Liver (tissue), 3 donors: ENCODE measurements around the gene RNF183.
A peak's percentile ranks its signal among the peaks of the same experiment; 100 is the strongest.

ENCODE experiments used
- FOXA1 ChIP-seq: IDR thresholded peaks from 2 replicates; pipeline ENCODE4 v1.6.1; 2016; ENCODE audit warnings: antibody characterized with exemption
- GABPA ChIP-seq, 2 donors: IDR thresholded peaks in 1 of 2; conservative IDR thresholded peaks in 1 of 2; 2 replicates each; pipeline ENCODE4 v1.6.1; 2016; ENCODE audit warnings: antibody characterized with exemption in 2 of 2, mild to moderate bottlenecking in 1 of 2, moderate library complexity in 1 of 2
- TF ChIP-seq, protein P1 (sequence below): fragments of 150-350 bp; IDR thresholded peaks from 2 replicates; pipeline ENCODE4 v1.5.1; 2017; ENCODE audit warnings: improper control_type of control experiment, low read depth, low read length; ENCODE audit not compliant: missing input control
- TF ChIP-seq, protein P2 (sequence below): IDR thresholded peaks from 2 replicates; pipeline ENCODE4 v1.6.1; 2016; ENCODE audit warnings: antibody characterized with exemption, mild to moderate bottlenecking
- TF ChIP-seq, protein P3 (sequence below): IDR thresholded peaks from 2 replicates; pipeline ENCODE4 v1.6.1; 2016; ENCODE audit warnings: antibody characterized with exemption
- donor health status: healthy.
- donor health status: healthy.

DNA sequence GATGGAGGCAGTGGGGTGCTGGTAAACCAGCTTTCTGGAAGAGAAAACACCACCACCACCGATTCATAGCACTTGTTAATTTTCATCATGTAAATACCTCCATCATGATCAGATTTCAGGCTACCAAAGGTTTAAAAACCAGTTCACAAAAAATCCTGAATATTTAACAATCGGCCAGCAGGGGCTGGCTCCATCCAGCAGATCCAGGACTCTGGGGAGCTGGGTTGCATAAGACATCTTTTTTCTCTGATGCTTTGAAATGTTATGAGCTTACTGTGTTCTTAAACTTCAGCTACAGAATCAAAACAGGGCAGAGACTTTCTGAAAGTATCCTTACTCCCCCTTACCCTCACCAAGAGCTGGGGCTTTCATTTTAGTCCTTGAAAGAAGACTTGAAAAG lies 14.6 kb upstream of the RNF183 start:
- TF ChIP-seq, protein P1, sequence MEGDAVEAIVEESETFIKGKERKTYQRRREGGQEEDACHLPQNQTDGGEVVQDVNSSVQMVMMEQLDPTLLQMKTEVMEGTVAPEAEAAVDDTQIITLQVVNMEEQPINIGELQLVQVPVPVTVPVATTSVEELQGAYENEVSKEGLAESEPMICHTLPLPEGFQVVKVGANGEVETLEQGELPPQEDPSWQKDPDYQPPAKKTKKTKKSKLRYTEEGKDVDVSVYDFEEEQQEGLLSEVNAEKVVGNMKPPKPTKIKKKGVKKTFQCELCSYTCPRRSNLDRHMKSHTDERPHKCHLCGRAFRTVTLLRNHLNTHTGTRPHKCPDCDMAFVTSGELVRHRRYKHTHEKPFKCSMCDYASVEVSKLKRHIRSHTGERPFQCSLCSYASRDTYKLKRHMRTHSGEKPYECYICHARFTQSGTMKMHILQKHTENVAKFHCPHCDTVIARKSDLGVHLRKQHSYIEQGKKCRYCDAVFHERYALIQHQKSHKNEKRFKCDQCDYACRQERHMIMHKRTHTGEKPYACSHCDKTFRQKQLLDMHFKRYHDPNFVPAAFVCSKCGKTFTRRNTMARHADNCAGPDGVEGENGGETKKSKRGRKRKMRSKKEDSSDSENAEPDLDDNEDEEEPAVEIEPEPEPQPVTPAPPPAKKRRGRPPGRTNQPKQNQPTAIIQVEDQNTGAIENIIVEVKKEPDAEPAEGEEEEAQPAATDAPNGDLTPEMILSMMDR: peak; percentile 6
- TF ChIP-seq FOXA1 (no peak), GABPA (IDR thresholded peaks at IDR 0.05 in 1 of 2, conservative IDR thresholded peaks at IDR 0.05 in 1 of 2) (no peak)
- TF ChIP-seq, protein P2, sequence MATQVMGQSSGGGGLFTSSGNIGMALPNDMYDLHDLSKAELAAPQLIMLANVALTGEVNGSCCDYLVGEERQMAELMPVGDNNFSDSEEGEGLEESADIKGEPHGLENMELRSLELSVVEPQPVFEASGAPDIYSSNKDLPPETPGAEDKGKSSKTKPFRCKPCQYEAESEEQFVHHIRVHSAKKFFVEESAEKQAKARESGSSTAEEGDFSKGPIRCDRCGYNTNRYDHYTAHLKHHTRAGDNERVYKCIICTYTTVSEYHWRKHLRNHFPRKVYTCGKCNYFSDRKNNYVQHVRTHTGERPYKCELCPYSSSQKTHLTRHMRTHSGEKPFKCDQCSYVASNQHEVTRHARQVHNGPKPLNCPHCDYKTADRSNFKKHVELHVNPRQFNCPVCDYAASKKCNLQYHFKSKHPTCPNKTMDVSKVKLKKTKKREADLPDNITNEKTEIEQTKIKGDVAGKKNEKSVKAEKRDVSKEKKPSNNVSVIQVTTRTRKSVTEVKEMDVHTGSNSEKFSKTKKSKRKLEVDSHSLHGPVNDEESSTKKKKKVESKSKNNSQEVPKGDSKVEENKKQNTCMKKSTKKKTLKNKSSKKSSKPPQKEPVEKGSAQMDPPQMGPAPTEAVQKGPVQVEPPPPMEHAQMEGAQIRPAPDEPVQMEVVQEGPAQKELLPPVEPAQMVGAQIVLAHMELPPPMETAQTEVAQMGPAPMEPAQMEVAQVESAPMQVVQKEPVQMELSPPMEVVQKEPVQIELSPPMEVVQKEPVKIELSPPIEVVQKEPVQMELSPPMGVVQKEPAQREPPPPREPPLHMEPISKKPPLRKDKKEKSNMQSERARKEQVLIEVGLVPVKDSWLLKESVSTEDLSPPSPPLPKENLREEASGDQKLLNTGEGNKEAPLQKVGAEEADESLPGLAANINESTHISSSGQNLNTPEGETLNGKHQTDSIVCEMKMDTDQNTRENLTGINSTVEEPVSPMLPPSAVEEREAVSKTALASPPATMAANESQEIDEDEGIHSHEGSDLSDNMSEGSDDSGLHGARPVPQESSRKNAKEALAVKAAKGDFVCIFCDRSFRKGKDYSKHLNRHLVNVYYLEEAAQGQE: no peak
- TF ChIP-seq, protein P3, sequence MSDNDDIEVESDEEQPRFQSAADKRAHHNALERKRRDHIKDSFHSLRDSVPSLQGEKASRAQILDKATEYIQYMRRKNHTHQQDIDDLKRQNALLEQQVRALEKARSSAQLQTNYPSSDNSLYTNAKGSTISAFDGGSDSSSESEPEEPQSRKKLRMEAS: no peak
